Esophagus (tissue), 2 donors: Measurements from ENCODE around the gene MCF2L2. TPM values are rescaled to one million over a fixed set of nuclear protein-coding genes. Genes with fewer than 3 reads are reported as not detected.

ENCODE experiments used
- H3K27ac ChIP-seq, 2 donors: one replicate each; pipeline ENCODE4 v1.5.1; 2013; ENCODE audit warnings: low read depth in 2 of 2, mild to moderate bottlenecking in 2 of 2, inconsistent platforms in 1 of 2, low read length in 1 of 2, moderate library complexity in 1 of 2
- H3K27me3 ChIP-seq, 2 donors: one replicate each; pipeline ENCODE4 v1.6.1; 2013; ENCODE audit warnings: low read length in 2 of 2, control low read depth in 1 of 2, mild to moderate bottlenecking in 1 of 2; ENCODE audit not compliant: insufficient read depth in 2 of 2, control insufficient read depth in 1 of 2
- H3K36me3 ChIP-seq, 2 donors: one replicate each; pipeline ENCODE4 v1.6.1; 2013; ENCODE audit warnings: low read length in 1 of 2; ENCODE audit not compliant: control insufficient read depth in 2 of 2, insufficient read depth in 2 of 2
- H3K4me1 ChIP-seq, 2 donors: one replicate each; pipeline ENCODE4 v1.6.1; 2013; ENCODE audit warnings: low read length in 1 of 2; ENCODE audit not compliant: control insufficient read depth in 2 of 2, insufficient read depth in 2 of 2
- H3K4me3 ChIP-seq, 2 donors: one replicate each; pipeline ENCODE4 v1.5.1; 2013; ENCODE audit warnings: low read length in 2 of 2, mild to moderate bottlenecking in 2 of 2, low read depth in 1 of 2, moderate library complexity in 1 of 2
- H3K9me3 ChIP-seq, 2 donors: one replicate each; pipeline ENCODE4 v1.6.1; 2013; ENCODE audit warnings: mild to moderate bottlenecking in 2 of 2, low read depth in 1 of 2, low read length in 1 of 2, moderate library complexity in 1 of 2; ENCODE audit not compliant: control insufficient read depth in 2 of 2, insufficient read depth in 1 of 2
- WGBS, 2 donors: extraction: QIAGEN DNeasy Blood & Tissue Kit; methylation state at CpG; one replicate each; pipeline ENCODE4 v1.1.7; 2013; 5-methylcytosine and 5-hydroxymethylcytosine counted together
- polyA plus RNA-seq, 2 donors: library from polyadenylated mRNA; stranded (reverse); fragments of 200-250 nt; gene quantifications; one replicate each; pipeline ENCODE4 v1.2.3, GENCODE V29; 2013
- donor health status: healthy with polysubstance abuse.
- donor health status: Bipolar disorder and iron deficiency.

The MCF2L2 gene
- polyA plus RNA-seq, 2 donors: 0.21 to 0.26 TPM

- H3K27me3 ChIP-seq: no peaks in the 10 kb centered on the region
- no peak overlapping the region for H3K4me3 ChIP-seq
- no peaks in the 10 kb centered on the region for H3K9me3 ChIP-seq
- WGBS, 2 donors: 58 to 70% methylated on average over 5 of the region's 5 CpGs
- no peak overlapping the region for H3K27ac ChIP-seq
- peaks cover 0 to 3% of the 10 kb centered on the region in 2 donors for H3K36me3 ChIP-seq
- H3K4me1 ChIP-seq: peaks cover 3 to 22% of the 10 kb centered on the region in 2 donors
These were observed 129.7 kb downstream of the MCF2L2 start for GRCh38 chr3:183298701-183299153.

- WGBS, 2 donors: 91% methylated on average over 12 of the region's 12 CpGs
- Histone ChIP-seq H3K9me3 (no peaks in the 10 kb centered on the region), H3K4me3 (no peak overlapping the region), H3K27ac (no peak overlapping the region), H3K4me1 (peaks cover 3 to 11% of the 10 kb centered on the region in 2 donors), H3K36me3 (peaks cover 0 to 3% of the 10 kb centered on the region in 2 donors), H3K27me3 (no peaks in the 10 kb centered on the region)
These were observed 131.5 kb downstream of the MCF2L2 start for GRCh38 chr3:183296944-183297343.

- Histone ChIP-seq H3K4me1 (peaks cover 3 to 10% of the 10 kb centered on the region in 2 donors), H3K9me3 (no peaks in the 10 kb centered on the region), H3K36me3 (peaks cover 0 to 3% of the 10 kb centered on the region in 2 donors), H3K4me3 (no peak overlapping the region), H3K27me3 (no peaks in the 10 kb centered on the region), H3K27ac (peak overlapping the region; percentile 68 to 83)
- WGBS, 2 donors: 29 to 38% methylated on average over 3 of the region's 3 CpGs
These were observed 133.2 kb downstream of the MCF2L2 start for GRCh38 chr3:183295211-183295610.

GRCh38 chr3:183293966-183294365 lies 134.5 kb downstream of the MCF2L2 start:
- WGBS, 2 donors: 71 to 78% methylated on average over 2 of the region's 2 CpGs
- Histone ChIP-seq H3K27ac (peak overlapping the region in 1 of 2 donors; percentile 18), H3K27me3 (no peaks in the 10 kb centered on the region), H3K4me3 (no peak overlapping the region), H3K36me3 (peaks cover 0 to 2% of the 10 kb centered on the region in 2 donors), H3K9me3 (no peaks in the 10 kb centered on the region), H3K4me1 (peaks cover 1 to 9% of the 10 kb centered on the region in 2 donors)

- no peaks in the 10 kb centered on the region for H3K36me3 ChIP-seq
- no peak overlapping the region for H3K4me3 ChIP-seq
- peak overlapping the region in 1 of 2 donors; percentile 61 for H3K27ac ChIP-seq
- H3K4me1 ChIP-seq: peaks cover 0 to 6% of the 10 kb centered on the region in 2 donors
- H3K27me3 ChIP-seq: no peaks in the 10 kb centered on the region
- no peaks in the 10 kb centered on the region for H3K9me3 ChIP-seq
- WGBS, 2 donors: 36 to 46% methylated on average over 4 of the region's 4 CpGs
These were observed 136.9 kb downstream of the MCF2L2 start for GRCh38 chr3:183291497-183292031.

GRCh38 chr3:183290216-183290615 lies 138.2 kb downstream of the MCF2L2 start:
- Histone ChIP-seq H3K4me3 (no peak overlapping the region), H3K4me1 (no peaks in the 10 kb centered on the region), H3K9me3 (no peaks in the 10 kb centered on the region), H3K27ac (peak overlapping the region in 1 of 2 donors; percentile 1), H3K27me3 (no peaks in the 10 kb centered on the region), H3K36me3 (no peaks in the 10 kb centered on the region)
- 95 to 100% methylated on average over 2 of the region's 2 CpGs for WGBS, 2 donors

GRCh38 chr3:183288117-183288516 lies 140.3 kb downstream of the MCF2L2 start:
- 96 to 100% methylated on average over 2 of the region's 2 CpGs for WGBS, 2 donors
- no peak overlapping the region for H3K4me3 ChIP-seq
- H3K9me3 ChIP-seq: no peaks in the 10 kb centered on the region
- H3K36me3 ChIP-seq: no peaks in the 10 kb centered on the region
- no peak overlapping the region for H3K27ac ChIP-seq
- H3K4me1 ChIP-seq: no peaks in the 10 kb centered on the region
- no peaks in the 10 kb centered on the region for H3K27me3 ChIP-seq

- Histone ChIP-seq H3K9me3 (no peaks in the 10 kb centered on the region), H3K27me3 (no peaks in the 10 kb centered on the region), H3K27ac (peak overlapping the region; percentile 75 to 88), H3K4me3 (no peak overlapping the region), H3K36me3 (no peaks in the 10 kb centered on the region), H3K4me1 (no peaks in the 10 kb centered on the region)
- 54 to 67% methylated on average over 9 of the region's 9 CpGs for WGBS, 2 donors
These were observed 141.0 kb downstream of the MCF2L2 start for GRCh38 chr3:183287301-183287971.

- Histone ChIP-seq H3K4me3 (no peak overlapping the region), H3K4me1 (no peaks in the 10 kb centered on the region), H3K36me3 (no peaks in the 10 kb centered on the region), H3K27ac (peak overlapping the region; percentile 89 to 90), H3K9me3 (no peaks in the 10 kb centered on the region), H3K27me3 (no peaks in the 10 kb centered on the region)
- 13 to 22% methylated on average over 10 of the region's 10 CpGs for WGBS, 2 donors
These were observed 142.5 kb downstream of the MCF2L2 start for GRCh38 chr3:183285828-183286457.
